Fibroblast of gingiva (primary cell): ENCODE data around the gene ATP4A.

Source experiments
- DNase-seq: peaks from one replicate; pipeline ENCODE4 v3.0.0-alpha.2; 2011; ENCODE audit warnings: low read depth

ATP4A gene

DNA sequence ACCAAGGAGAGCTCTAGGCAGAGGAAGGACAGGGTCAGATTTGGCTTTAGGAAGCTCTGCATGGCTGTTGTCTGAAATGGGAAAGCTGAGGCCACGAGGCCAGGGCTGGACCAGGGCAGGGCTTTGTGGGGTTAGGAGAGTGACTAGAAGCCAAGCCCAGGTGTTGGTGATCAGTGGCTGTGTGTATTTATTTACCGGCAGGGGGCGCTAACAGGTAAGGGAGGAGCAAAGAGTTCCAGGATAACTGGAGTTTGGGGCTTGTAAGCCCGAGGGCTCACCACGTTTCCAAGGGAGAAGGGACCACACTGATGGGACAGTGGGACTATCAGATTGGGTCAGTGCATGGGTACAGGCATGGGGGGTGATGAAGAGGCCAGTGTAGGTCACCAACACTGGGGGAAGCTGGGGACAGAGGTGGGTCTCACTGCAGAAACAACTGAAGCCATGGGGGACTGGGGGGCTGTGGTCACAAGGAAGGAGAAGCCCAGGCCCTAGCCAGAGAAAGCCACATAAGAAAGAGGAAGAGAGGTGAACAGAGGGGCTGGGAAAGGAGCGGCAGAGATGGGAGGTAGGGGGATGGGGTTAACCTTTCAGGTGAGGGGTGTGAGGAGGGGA, 14.2 kb downstream of the ATP4A start:
- peak; percentile 47 for DNase-seq

GRCh38 chr19:35546532-35546931, 16.9 kb downstream of the ATP4A start:
- DNase-seq = no peak

DNA sequence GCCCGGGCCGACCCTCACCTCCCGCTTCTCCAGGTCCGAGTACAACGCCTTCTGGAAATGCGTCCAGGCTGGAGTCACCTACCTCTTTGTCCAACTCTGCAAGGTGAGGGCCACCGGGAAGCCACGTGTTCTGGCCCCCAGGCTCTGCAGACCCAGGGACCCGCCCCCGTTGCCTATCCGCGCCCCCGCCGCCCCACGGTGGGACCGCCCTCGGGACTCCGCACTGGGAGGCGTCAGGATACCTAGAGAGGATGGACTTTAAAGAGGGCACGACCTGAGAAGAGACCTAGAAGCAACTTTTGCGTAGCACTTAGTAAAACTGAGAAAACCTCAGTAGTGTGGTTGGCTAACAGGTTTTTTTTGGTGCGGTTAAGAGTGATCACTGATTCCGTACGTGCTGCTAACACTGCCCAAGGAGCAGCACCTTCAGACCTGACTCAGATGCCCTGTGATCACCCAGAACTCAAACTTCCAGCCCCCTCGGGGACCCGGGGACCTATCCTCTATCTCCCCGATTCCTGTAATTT, 17.5 kb downstream of the ATP4A start:
- no peak for DNase-seq

DNA sequence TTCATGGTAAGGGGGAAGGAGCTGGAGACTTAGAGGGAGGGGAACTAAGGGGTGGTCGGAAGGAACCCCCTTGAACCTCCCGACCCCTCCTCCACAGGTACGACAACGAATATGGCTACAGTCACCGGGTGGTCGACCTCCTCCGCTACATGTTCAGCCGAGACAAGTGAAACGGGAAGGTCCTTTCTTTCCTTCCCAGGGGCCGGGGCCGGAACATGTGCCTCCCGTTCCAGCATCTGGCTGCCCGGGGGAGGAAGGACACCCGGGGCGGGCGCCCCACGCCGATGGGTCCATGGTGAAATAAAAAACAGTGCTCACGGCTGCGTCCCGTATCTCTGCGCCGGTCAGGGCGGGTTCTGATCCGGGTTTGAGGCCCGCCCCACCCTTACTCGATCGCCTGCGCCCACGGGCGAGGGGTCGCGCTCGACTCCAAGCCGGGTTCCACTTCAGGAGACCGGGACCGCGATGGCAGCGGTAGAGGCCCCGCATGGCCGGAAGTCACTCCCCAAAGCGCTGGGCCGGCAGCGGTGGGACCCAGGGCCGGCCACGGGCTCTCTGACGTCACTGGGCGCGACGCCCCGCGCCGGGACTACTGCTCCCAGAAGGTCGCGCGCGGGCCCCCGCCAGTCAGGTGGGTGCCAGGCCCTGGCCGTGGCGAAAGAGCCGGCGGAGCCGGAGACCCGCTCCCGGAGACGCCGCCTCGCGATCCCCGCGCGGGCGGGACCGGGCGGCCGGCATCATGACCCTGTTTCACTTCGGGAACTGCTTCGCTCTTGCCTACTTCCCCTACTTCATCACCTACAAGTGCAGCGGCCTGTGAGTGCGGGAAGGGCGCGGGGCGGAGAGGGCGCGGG, 18.2 kb downstream of the ATP4A start, which contains the start of gene TMEM147:
Gene TMEM147, plus strand, starts transcription at position 626 of the 854 bp plus-strand sequence. Its CDS starts 114 bp downstream, at position 740.
- peak; percentile 87 for DNase-seq

GRCh38 chr19:35544110-35544802, 19.2 kb downstream of the ATP4A start:
- no peak for DNase-seq

DNA sequence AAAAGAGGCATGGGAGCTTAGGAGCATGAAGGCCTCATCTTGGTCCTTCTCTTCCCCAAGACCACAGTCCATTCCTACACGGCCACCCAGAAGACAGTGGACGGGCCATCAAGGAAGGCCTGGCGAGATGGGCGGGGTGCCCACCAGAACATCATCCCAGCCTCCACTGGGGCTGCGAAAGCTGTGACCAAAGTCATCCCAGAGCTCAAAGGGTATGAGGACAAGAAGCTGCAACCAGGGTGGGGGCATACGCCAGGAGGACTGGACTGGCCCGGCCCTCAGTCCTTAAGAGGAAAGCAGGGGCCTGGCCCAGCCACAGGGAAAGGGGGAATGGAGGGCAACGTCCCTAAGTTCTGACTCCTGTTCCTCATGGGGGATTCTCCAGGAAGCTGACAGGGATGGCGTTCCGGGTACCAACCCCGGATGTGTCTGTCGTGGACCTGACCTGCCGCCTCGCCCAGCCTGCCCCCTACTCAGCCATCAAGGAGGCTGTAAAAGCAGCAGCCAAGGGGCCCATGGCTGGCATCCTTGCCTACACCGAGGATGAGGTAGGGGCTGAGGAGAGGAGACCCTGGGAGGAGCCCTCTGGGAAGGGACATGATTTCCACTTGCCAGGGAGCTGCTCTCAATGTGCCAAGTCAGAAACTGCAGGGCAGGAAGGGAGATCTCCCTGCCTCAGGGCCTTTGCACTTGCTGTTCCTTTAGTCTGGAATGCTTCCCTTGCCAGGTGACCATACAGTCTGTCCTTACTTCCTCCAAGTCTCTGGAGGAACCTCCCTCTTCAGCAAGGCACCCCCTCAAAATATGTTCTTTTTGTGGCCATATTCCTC, 20.0 kb downstream of the ATP4A start:
- no peak for DNase-seq

DNA sequence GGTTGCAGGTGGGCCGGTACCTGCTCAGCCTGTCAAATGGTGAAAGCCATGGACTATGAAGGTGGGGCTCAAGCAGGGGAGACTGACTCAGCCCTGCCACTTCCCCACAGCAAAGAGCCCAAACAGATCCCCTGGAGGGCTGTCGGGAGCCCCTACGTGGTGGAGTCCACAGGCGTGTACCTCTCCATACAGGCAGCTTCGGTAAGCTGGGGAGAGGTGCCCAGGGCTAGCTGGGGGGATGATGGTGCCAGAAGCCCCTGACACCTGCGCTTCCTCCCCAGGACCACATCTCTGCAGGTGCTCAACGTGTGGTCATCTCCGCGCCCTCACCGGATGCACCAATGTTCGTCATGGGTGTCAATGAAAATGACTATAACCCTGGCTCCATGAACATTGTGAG, 21.2 kb downstream of the ATP4A start:
- no peak for DNase-seq

- DNase-seq = no peak
Measured at GRCh38 chr19:35540356-35540927, 23.0 kb downstream of the ATP4A start.

DNA sequence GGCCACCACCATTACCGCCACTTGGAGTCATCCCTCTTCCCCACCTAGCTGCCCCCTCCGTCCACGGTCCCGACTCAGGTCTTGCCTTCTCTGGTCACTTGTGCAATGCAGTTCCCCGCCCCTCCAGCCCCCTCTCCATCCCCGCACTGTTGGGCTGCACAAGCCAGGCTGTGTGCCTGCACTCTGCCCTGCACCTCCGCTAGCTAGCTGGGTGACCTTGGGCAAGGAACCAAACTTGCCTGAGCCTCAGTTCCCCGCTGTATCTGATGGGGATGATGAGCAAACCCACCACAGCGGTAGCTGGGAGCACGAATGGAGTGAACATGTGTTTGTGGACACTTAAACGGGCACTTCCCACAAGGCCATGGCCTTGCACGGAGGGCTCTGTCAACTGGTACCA, 23.6 kb downstream of the ATP4A start:
- DNase-seq = no peak

DNA sequence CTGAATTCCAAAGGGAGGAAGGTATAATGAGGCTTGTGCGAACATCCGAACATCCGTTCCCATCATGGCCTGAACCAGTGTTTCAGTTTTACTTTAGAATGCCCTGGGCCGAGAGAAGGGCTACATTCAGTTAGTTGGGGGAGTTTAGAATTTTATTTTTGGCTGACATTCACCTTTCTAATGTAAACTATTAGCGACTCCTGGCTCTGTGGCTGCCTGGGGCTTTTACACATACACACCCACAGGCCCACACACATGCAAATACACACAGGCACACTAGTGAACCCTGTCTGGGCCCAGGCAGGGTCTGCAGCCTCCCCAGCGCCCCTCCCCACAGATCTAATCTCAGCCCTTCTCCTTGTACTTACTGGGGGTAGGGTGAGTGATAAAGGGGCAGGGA, 24.1 kb downstream of the ATP4A start:
- DNase-seq = no peak

DNA sequence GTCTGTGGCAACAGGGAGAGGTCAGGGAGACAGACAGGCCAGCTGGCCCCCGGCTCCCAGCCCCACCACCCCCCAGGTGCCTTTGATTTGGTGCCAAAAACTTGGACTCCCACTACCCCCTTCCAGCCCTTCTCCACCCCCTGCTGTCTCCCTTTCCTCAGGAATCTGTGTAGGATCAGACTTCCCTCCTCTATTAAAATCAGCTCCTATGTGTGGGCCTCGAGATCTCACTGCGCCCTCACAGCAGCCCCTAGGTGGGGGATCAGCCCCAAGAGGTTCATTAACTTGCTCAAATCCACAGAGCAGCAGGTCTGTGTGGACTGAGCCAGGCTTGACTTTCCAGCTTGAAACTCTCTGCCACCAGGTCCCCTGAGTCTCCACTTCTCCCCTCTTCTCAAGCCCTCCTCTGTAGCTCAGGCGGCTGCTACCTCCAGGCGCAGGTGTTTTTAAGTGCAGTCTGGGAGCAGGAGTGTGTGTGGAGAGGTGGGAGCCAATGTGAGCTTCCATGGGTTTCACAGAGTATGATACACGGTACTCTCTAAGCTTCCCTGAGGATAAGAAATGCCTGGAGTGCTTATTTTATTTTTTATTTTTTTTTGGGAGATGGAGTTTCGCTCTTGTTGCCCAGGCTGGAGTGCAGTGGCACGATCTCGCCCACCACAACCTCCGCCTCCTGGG, 28.5 kb downstream of the ATP4A start:
- DNase-seq = no peak

GRCh38 chr19:35533822-35534392, 29.6 kb downstream of the ATP4A start:
- peak; percentile 30 for DNase-seq

DNA sequence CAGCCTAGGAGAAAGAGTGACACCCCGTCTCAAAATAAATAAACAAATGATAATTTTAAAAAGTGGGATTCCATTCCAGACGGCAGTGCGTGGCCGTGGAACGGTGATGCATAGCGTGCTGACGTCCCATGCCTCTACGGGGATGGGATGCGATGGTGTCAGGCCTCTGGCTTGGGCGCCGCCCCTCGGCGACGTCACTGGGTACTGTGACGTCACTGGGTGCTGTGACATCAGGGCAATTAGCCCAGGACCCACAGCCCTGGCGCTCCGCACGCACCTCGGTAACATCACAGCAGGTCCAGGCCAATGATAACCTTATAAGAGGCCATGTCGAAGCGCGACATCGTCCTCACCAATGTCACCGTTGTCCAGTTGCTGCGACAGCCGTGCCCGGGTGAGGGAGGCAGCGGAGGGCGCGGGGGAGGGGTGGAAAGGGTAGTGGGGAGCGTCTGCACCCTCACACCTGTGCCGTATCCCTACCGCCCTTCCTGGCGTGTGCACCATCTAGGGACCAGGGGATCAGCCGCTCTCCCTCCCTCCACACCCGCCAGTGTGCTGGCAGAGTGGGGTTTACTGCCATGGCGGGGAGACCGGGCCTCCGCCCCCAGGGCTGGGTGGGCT, 30.1 kb downstream of the ATP4A start, which contains the start of gene GAPDHS:
Gene GAPDHS, plus strand, starts transcription at position 256 of the 621 bp plus-strand sequence. Its CDS starts 72 bp downstream, at position 328.
- no peak for DNase-seq

GRCh38 chr19:35531291-35531690, 32.2 kb downstream of the ATP4A start:
- no peak for DNase-seq

- DNase-seq = no peak
Measured at GRCh38 chr19:35529241-35530218, 33.9 kb downstream of the ATP4A start.

DNA sequence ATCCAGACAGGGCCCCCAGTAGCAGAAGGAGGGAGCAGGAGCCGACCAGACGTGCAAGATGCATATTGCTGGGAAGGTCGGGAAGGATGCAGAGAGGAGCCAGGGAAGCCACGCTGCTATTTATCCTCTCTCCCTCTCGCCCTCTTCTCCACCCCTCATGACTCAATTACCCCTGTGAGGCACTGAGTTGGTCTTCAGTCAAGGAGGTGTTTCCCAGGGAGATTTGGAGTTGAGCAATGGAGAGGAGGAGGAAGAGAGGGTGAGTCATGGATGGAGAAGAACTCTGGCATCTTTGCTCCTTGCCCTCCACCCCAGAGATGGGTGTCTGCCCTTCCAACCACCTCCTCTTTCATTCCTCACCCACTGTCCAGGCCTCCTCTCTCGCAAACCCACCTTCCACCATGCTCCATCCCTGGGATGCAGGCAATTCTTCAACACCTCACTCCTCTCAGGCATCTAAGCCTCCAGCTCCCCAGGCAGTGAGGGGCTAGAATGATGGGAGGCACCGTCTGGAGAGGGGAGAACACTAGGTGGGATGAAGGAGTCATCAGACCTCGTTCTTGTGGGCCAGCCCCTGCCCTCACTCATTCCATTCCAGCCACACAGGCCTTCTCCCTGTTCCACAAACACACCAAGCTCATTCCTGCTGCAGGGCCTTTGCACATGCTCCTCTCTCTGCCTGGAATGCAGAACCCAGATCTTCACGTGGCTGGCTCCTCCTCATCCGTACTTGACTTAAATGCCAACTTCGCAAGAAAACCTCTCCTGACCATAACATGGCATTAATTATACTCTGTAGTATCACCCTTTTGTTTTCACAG, 35.0 kb downstream of the ATP4A start, which contains the start of gene SBSN:
Gene SBSN, minus strand, starts transcription at position 94 of the 821 bp plus-strand sequence. Its CDS starts 30 bp downstream, at position 64.
- DNase-seq = peak; percentile 55

DNA sequence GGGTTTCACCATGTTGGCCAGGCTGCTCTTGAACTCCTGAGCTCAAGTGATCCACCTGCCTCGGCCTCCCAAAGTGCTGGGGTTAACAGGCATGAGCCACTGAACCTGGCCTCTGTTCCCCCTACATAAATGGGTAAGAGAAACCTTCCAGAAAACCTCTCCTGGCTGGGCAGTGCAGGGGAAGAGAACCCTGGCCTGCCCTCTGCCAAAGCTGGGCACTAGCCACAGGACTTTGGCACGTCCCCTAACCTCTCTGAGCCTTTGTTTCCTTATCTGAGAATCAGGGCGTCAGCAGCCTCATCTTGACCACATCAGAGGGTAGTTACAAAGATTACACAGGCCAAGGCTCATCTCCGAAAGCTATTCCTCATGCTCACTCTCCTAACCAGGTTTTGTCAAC, 37.6 kb downstream of the ATP4A start:
- DNase-seq = no peak
